Duodenal mucosa (tissue), 2 donors: ENCODE data around the gene SSBP4.

Source experiments
- H3K27ac ChIP-seq: one replicate; pipeline ENCODE4 v1.7.0; 2013; ENCODE audit warnings: low read depth, low read length
- H3K27me3 ChIP-seq, 2 donors: one replicate each; pipeline ENCODE4 v1.7.0; 2013; ENCODE audit warnings: low read length in 2 of 2, control low read depth in 1 of 2; ENCODE audit not compliant: insufficient read depth in 2 of 2, control insufficient read depth in 1 of 2
- H3K36me3 ChIP-seq, 2 donors: one replicate each; pipeline ENCODE4 v1.7.0; 2013; ENCODE audit warnings: low read length in 2 of 2, control low read depth in 1 of 2; ENCODE audit not compliant: insufficient read depth in 2 of 2, control insufficient read depth in 1 of 2
- H3K4me1 ChIP-seq, 2 donors: one replicate each; pipeline ENCODE4 v1.7.0; 2013; ENCODE audit warnings: low read length in 2 of 2, control low read depth in 1 of 2; ENCODE audit not compliant: insufficient read depth in 2 of 2, control insufficient read depth in 1 of 2
- H3K4me3 ChIP-seq, 2 donors: one replicate each; pipeline ENCODE4 v1.7.0; 2013; ENCODE audit warnings: low read length in 2 of 2, low read depth in 1 of 2
- H3K9ac ChIP-seq, 2 donors: one replicate each; pipeline ENCODE4 v1.7.0; 2013; ENCODE audit warnings: low read length in 2 of 2, low read depth in 1 of 2
- H3K9me3 ChIP-seq, 2 donors: one replicate each; pipeline ENCODE4 v1.7.0; 2013; ENCODE audit warnings: low read length in 2 of 2, control low read depth in 1 of 2; ENCODE audit not compliant: control insufficient read depth in 1 of 2

Gene SSBP4

GRCh38 chr19:18385675-18386542 lies 33.3 kb upstream of the SSBP4 start, which contains the start of gene GDF15:
Gene GDF15, plus strand, starts transcription at chr19:18386158. Its CDS starts 32 bp downstream, at chr19:18386190.
- peak within 1 kb of the TSS; percentile 16 to 67 for H3K9ac ChIP-seq
- H3K36me3 ChIP-seq: peaks cover 0 to 5% of the 10 kb centered on the region in 2 donors
- H3K4me3 ChIP-seq: peak within 1 kb of the TSS; percentile 52 to 70
- H3K9me3 ChIP-seq: no peaks in the 10 kb centered on the region
- no peaks in the 10 kb centered on the region for H3K27me3 ChIP-seq
- peak within 1 kb of the TSS; percentile 64 for H3K27ac ChIP-seq
- H3K4me1 ChIP-seq: peaks cover 17 to 34% of the 10 kb centered on the region in 2 donors

DNA sequence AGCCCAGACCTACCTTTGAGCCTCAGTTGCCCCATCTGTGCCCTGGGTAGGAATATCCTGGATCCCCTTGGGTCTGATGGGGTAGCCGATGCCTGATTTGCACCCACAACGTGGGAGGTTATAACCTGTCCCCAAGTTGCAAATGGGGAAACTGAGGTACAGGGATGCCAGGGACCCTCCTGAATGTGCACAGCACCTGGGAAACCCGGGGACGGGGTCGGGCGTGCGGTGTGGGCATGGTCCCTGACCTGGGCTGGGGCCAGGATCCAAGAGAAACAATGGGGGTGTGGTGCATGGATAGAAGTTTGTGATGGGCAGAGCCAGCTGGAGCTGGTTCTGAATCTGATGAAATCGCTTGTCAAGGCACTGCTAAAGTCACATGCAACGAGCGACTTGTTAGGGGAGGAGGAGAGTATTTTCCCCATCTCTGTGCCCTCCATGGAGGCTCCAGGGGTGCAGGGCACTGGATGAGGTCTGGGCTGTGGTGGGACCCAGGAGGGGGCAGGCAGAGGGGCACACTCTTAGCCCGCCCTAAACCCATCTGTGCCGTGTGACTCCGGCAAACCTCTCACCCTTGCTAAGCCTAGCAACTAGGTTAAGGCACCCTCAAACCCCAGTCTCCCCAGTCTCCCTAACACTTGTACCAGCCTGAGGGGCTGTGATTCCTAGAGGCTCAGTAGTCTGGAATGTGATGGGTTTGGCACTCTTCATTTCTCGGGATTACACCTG lies 32.5 kb upstream of the SSBP4 start:
- peaks cover 0 to 5% of the 10 kb centered on the region in 2 donors for H3K36me3 ChIP-seq
- H3K9ac ChIP-seq: peak overlapping the region; percentile 16 to 67

DNA sequence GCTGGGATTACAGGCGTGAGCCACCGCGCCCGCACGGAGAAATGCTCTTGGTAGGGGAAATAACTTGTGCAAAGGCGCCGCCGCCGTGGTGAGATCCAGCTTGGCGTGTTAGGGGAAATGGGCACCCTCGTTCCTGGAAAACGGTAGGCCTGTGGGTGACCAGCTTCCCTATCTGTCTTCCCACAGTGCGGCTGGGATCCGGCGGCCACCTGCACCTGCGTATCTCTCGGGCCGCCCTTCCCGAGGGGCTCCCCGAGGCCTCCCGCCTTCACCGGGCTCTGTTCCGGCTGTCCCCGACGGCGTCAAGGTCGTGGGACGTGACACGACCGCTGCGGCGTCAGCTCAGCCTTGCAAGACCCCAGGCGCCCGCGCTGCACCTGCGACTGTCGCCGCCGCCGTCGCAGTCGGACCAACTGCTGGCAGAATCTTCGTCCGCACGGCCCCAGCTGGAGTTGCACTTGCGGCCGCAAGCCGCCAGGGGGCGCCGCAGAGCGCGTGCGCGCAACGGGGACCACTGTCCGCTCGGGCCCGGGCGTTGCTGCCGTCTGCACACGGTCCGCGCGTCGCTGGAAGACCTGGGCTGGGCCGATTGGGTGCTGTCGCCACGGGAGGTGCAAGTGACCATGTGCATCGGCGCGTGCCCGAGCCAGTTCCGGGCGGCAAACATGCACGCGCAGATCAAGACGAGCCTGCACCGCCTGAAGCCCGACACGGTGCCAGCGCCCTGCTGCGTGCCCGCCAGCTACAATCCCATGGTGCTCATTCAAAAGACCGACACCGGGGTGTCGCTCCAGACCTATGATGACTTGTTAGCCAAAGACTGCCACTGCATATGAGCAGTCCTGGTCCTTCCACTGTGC lies 30.9 kb upstream of the SSBP4 start:
- peaks cover 17 to 45% of the 10 kb centered on the region in 2 donors for H3K4me1 ChIP-seq
- H3K4me3 ChIP-seq: peak overlapping the region; percentile 51 to 55
- peaks cover 0 to 5% of the 10 kb centered on the region in 2 donors for H3K36me3 ChIP-seq
- peak overlapping the region; percentile 51 for H3K27ac ChIP-seq
- H3K9ac ChIP-seq: peak overlapping the region; percentile 42 to 70
- no peaks in the 10 kb centered on the region for H3K9me3 ChIP-seq
- no peaks in the 10 kb centered on the region for H3K27me3 ChIP-seq

More for the DNA sequence above, 32.5 kb upstream of the SSBP4 start:
- peaks cover 17 to 34% of the 10 kb centered on the region in 2 donors for H3K4me1 ChIP-seq
- H3K4me3 ChIP-seq: peak overlapping the region; percentile 52 to 70
- no peaks in the 10 kb centered on the region for H3K27me3 ChIP-seq
- H3K27ac ChIP-seq: peak overlapping the region; percentile 64
- no peaks in the 10 kb centered on the region for H3K9me3 ChIP-seq

DNA sequence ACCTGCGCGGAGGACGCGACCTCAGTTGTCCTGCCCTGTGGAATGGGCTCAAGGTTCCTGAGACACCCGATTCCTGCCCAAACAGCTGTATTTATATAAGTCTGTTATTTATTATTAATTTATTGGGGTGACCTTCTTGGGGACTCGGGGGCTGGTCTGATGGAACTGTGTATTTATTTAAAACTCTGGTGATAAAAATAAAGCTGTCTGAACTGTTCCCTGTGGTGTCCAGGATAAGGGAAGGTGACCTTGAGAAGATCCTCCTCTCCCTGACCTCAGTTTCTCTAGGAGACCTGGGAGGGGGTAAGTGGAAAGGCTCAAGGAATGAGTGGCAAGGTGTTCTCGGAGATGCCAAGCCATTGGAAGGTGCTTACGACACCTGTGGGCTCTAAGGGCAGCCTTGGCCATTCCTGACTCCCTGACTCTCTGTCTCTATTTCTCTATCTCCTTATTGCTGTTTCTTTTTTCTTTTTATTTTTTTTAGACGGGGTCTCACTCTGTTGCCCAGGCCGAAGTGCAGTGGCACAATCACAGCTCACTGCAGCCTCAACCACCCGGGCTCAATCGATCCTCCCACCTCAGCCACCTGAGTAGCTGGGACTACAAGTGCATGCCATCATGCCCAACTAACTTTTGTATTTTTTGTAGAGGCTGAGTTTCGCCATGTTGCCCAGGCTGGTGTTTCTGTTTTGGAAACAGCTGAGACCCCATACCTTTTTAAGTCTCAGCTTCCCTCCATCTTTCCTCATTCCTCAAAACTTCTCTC lies 30.1 kb upstream of the SSBP4 start:
- H3K27me3 ChIP-seq: no peaks in the 10 kb centered on the region
- peaks cover 0 to 5% of the 10 kb centered on the region in 2 donors for H3K36me3 ChIP-seq
- peak overlapping the region in 1 of 2 donors; percentile 70 for H3K9ac ChIP-seq
- H3K27ac ChIP-seq: no peak overlapping the region
- H3K4me1 ChIP-seq: peaks cover 17 to 45% of the 10 kb centered on the region in 2 donors
- H3K4me3 ChIP-seq: peak overlapping the region in 1 of 2 donors; percentile 51
- no peaks in the 10 kb centered on the region for H3K9me3 ChIP-seq

DNA sequence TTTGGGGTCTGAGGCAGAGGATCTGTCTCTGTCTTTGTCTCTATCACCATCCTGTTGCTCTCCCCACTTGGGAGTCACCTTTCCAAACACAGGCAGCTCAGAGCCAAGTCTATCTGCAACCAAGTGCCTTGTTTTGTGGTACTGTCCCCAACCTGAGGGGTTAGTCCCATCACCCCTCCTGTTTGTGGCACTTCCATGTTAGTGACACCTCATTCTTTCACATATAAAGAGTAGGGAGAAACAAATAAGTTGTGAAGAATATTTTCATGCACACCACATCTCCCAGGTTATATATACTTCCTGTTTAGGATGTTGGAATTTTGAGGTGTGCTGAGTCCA lies 29.5 kb upstream of the SSBP4 start:
- H3K36me3 ChIP-seq: peaks cover 0 to 5% of the 10 kb centered on the region in 2 donors
- no peaks in the 10 kb centered on the region for H3K9me3 ChIP-seq
- H3K9ac ChIP-seq: no peak overlapping the region
- H3K4me1 ChIP-seq: peaks cover 17 to 42% of the 10 kb centered on the region in 2 donors
- no peak overlapping the region for H3K27ac ChIP-seq
- no peaks in the 10 kb centered on the region for H3K27me3 ChIP-seq
- H3K4me3 ChIP-seq: no peak overlapping the region

DNA sequence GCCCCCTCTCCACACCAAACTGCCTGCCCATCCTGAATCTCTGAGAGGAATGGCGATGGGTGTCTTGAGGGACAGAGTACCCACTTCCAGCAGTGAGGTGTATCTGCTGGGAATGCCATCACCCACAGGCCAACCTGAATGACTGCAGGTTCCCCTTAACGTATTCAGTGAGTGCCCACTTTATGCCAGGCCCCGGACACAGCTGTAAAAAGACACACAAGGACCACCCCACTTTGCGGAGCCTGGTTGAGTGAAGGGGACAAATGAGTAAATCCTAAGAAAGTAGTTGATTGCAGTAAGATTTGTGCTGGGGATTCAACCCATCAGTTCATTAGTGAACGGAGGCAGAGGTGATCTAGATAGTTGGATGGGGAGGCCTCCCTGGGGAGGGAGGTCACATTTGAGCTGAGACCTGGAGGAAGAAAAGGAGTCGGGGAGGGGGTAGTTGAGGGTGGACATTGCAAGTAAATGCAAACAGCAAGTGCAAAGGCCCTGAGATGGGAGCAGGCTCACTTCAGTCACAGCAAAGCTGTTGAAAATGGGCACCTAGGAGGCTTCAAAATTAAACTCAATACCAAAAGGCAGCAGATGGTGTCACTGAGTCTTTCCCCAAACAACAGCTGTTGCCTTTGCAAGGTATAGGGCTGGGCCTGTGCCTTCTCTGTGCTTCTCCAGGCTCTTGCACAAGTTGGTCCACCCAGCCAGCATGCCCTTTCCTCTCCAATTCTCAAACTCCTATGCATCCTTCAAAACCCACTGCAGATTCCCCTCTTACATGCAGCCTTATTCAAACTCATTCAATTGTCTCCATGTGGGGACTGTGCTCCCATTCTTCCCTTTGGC lies 28.9 kb upstream of the SSBP4 start:
- Histone ChIP-seq H3K4me1 (peaks cover 15 to 38% of the 10 kb centered on the region in 2 donors), H3K9ac (no peak overlapping the region), H3K4me3 (no peak overlapping the region)

DNA sequence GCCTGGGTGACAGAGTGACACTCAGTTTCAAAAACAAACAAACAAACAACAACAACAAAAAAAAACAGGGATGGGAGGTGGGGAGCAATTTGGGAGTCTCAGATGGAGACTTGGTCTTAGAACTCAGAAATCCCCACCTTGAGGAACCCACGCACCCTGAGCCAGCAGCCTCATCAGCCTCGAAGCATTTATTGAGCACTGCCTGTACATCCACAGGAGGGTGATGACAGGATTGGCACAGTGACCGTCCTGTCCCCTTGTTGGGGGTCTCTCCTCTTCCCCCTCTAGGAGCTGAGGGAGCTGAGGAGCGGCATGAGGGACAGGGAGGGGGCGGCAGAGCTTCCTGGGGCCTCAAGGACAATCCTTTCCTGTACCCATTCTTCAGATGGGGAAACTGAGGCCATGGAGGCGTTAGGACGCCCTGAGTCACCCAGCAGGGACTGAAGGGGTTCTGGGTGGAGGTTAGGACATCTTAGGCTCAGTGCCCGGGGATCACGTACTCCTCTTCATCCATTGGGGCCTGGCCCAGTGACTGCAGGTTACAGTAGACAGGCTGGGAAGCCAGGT lies 27.6 kb upstream of the SSBP4 start:
- H3K9ac ChIP-seq: no peak overlapping the region
- H3K9me3 ChIP-seq: no peaks in the 10 kb centered on the region
- peaks cover 0 to 5% of the 10 kb centered on the region in 2 donors for H3K36me3 ChIP-seq
- H3K27ac ChIP-seq: no peak overlapping the region
- no peak overlapping the region for H3K4me3 ChIP-seq
- H3K4me1 ChIP-seq: peaks cover 6 to 29% of the 10 kb centered on the region in 2 donors
- H3K27me3 ChIP-seq: peaks cover 0 to 5% of the 10 kb centered on the region in 2 donors

More for the DNA sequence above, 28.9 kb upstream of the SSBP4 start:
- Histone ChIP-seq H3K9me3 (no peaks in the 10 kb centered on the region), H3K27ac (no peak overlapping the region), H3K36me3 (peaks cover 0 to 5% of the 10 kb centered on the region in 2 donors), H3K27me3 (no peaks in the 10 kb centered on the region)

DNA sequence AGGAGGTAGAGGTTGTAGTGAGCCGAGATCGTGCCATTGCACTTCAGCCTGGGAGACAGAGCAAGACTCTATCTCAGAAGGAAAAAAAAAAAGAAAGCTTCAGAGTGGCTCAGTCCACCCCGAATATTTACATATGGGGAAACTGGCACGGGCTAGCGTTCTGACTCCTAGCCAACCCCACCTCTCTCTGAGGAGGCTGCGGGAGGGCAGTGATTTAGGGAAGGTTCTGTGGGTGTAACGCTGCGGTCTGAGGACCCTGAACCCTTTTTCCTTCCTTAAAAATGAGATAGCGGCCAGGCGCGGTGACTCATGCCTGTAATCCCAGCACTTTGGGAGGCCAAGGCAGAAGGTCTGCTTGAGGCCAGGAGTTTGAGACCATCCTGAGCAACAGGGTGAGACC lies 26.8 kb upstream of the SSBP4 start:
- peaks cover 6 to 12% of the 10 kb centered on the region in 2 donors for H3K27me3 ChIP-seq
- no peak overlapping the region for H3K9ac ChIP-seq
- H3K27ac ChIP-seq: no peak overlapping the region
- H3K4me1 ChIP-seq: peaks cover 5 to 34% of the 10 kb centered on the region in 2 donors
- H3K36me3 ChIP-seq: peaks cover 0 to 5% of the 10 kb centered on the region in 2 donors
- no peak overlapping the region for H3K4me3 ChIP-seq
- H3K9me3 ChIP-seq: no peaks in the 10 kb centered on the region
